H1 (cell line): ENCODE data around the gene FCER2.

Source experiments
- CTCF ChIP-seq, 3 experiments: IDR thresholded peaks; 1 replicate in 2 of 3; 2 replicates in 1 of 3; pipeline versions ENCODE4 v1.5.1 to v1.6.1; 2011; ENCODE audit warnings: low read length in 3 of 3, mild to moderate bottlenecking in 3 of 3, inconsistent platforms in 2 of 3, low read depth in 1 of 3, moderate library complexity in 1 of 3; ENCODE audit not compliant: insufficient read depth in 1 of 3; ENCODE audit errors: control extremely low read depth in 1 of 3
- EP300 ChIP-seq, 2 experiments: IDR thresholded peaks; 1 replicate in 1 of 2; 2 replicates in 1 of 2; pipeline ENCODE4 v1.6.1; 2011 to 2012; ENCODE audit warnings: low read depth in 2 of 2, low read length in 2 of 2, mild to moderate bottlenecking in 2 of 2, borderline replicate concordance in 1 of 2, inconsistent platforms in 1 of 2, moderate library complexity in 1 of 2
- EZH2 ChIP-seq: fragments of 200-600 bp; sonication (generic); IDR thresholded peaks from 2 replicates; pipeline ENCODE4 v1.7.1; 2012; ENCODE audit warnings: low read depth, mild to moderate bottlenecking, moderate library complexity, low read length, inconsistent platforms; ENCODE audit not compliant: severe bottlenecking
- GTF2F1 ChIP-seq: IDR thresholded peaks from 2 replicates; pipeline ENCODE4 v1.6.1; 2012; ENCODE audit warnings: low read depth, low read length, improper control_type of control experiment, borderline replicate concordance
- KDM5A ChIP-seq: fragments of 200-600 bp; IDR thresholded peaks from 2 replicates; pipeline ENCODE4 v1.7.1; 2012; ENCODE audit warnings: mild to moderate bottlenecking, low read length, inconsistent platforms, mixed read lengths
- MAX ChIP-seq: IDR thresholded peaks from 2 replicates; pipeline ENCODE4 v1.6.1; 2012; ENCODE audit warnings: inconsistent platforms
- POLR2AphosphoS5 ChIP-seq: IDR thresholded peaks from 2 replicates; pipeline ENCODE4 v1.6.1; 2011; ENCODE audit warnings: low read depth, low read length
- SIN3A ChIP-seq, 2 experiments: IDR thresholded peaks in 1 of 2; conservative IDR thresholded peaks in 1 of 2; 2 replicates each; pipeline ENCODE4 v1.6.1; 2011 to 2012; ENCODE audit warnings: low read length in 2 of 2, improper control_type of control experiment in 1 of 2, low read depth in 1 of 2, mild to moderate bottlenecking in 1 of 2
- SP2 ChIP-seq: IDR thresholded peaks from 2 replicates; pipeline ENCODE4 v1.6.1; 2012; ENCODE audit warnings: mild to moderate bottlenecking, low read length, inconsistent platforms
- TAF1 ChIP-seq: IDR thresholded peaks from 2 replicates; pipeline ENCODE4 v1.6.1; 2011; ENCODE audit warnings: mild to moderate bottlenecking, low read depth, low read length
- ZNF274 ChIP-seq: IDR thresholded peaks from 2 replicates; pipeline ENCODE4 v1.7.0; 2012; ENCODE audit warnings: low read length, borderline replicate concordance; ENCODE audit errors: extremely low read depth

GRCh38 chr19:7646426-7646700, 55.6 kb downstream of the FCER2 start:
- no peak for TF ChIP-seq SP2
- no peak for TF ChIP-seq ZNF274
- TF ChIP-seq EZH2, result no peak
- no peak for TF ChIP-seq MAX
- TF ChIP-seq TAF1, result no peak
- TF ChIP-seq EP300 (IDR thresholded peaks at IDR 0.05; ENCODE audit: borderline replicate concordance in 1 of 2, low read depth in 2 of 2, low read length in 2 of 2), result no peak
- TF ChIP-seq SIN3A (conservative IDR thresholded peaks at IDR 0.05 in 1 of 2, IDR thresholded peaks at IDR 0.05 in 1 of 2; ENCODE audit: low read depth in 1 of 2, low read length in 2 of 2), result no peak
- TF ChIP-seq CTCF (IDR thresholded peaks at IDR 0.05; ENCODE audit: control extremely low read depth in 1 of 3, insufficient read depth in 1 of 3, low read depth in 1 of 3, low read length in 3 of 3), result no peak
- TF ChIP-seq KDM5A, result no peak
- no peak for TF ChIP-seq GTF2F1
- TF ChIP-seq POLR2AphosphoS5, result no peak
